H9 (cell line): ENCODE measurements around the gene HHIP. TPM values are rescaled to one million over a fixed set of nuclear protein-coding genes. Genes with fewer than 3 reads are reported as not detected.

Experiments used
- DNase-seq: peaks from one replicate; pipeline ENCODE4 v3.0.0-alpha.2; 2017
- H2AFZ ChIP-seq: one replicate; pipeline ENCODE4 v1.6.1; 2013; ENCODE audit warnings: mild to moderate bottlenecking, low read length, control low read depth, moderate library complexity
- H2AK5ac ChIP-seq: 2 replicates; pipeline ENCODE4 v1.6.1; 2013; ENCODE audit warnings: low read length, control low read depth, mixed read lengths; ENCODE audit not compliant: insufficient read length
- H2BK120ac ChIP-seq: one replicate; pipeline ENCODE4 v1.6.1; 2013; ENCODE audit warnings: low read depth, mild to moderate bottlenecking, low read length, control low read depth, inconsistent platforms; ENCODE audit not compliant: poor library complexity, severe bottlenecking
- H2BK12ac ChIP-seq: 2 replicates; pipeline ENCODE4 v1.6.1; 2013; ENCODE audit warnings: low read length, control low read depth, mixed read lengths, low read depth; ENCODE audit not compliant: insufficient read length
- H2BK15ac ChIP-seq: 2 replicates; pipeline ENCODE4 v1.6.1; 2013; ENCODE audit warnings: low read depth, low read length, control low read depth
- H2BK20ac ChIP-seq: one replicate; pipeline ENCODE4 v1.6.1; 2013; ENCODE audit warnings: low read depth, mild to moderate bottlenecking, low read length, control low read depth, inconsistent platforms; ENCODE audit not compliant: poor library complexity, severe bottlenecking
- H2BK5ac ChIP-seq: 2 replicates; pipeline ENCODE4 v1.6.1; 2013; ENCODE audit warnings: low read length, control low read depth, mixed read lengths; ENCODE audit not compliant: insufficient read length
- H3K14ac ChIP-seq: 2 replicates; pipeline ENCODE4 v1.6.1; 2013; ENCODE audit warnings: low read length, control low read depth; ENCODE audit not compliant: insufficient read depth
- H3K18ac ChIP-seq: 2 replicates; pipeline ENCODE4 v1.6.1; 2013; ENCODE audit warnings: low read depth, mild to moderate bottlenecking, mixed read lengths, low read length, control low read depth; ENCODE audit not compliant: insufficient read length
- H3K23ac ChIP-seq: 2 replicates; pipeline ENCODE4 v1.6.1; 2013; ENCODE audit warnings: low read length, control low read depth, mixed read lengths, low read depth; ENCODE audit not compliant: insufficient read length
- H3K23me2 ChIP-seq: 2 replicates; pipeline ENCODE4 v1.6.1; 2013; ENCODE audit warnings: low read depth, mild to moderate bottlenecking, mixed read lengths, low read length, control low read depth; ENCODE audit not compliant: insufficient read length, poor library complexity, severe bottlenecking
- H3K27ac ChIP-seq: 2 replicates; pipeline ENCODE4 v1.5.1; 2013; ENCODE audit warnings: low read length, control low read depth, mixed read lengths, low read depth; ENCODE audit not compliant: insufficient read length
- H3K27me3 ChIP-seq: 2 replicates; pipeline ENCODE4 v1.6.1; 2013; ENCODE audit warnings: low read length, control low read depth, inconsistent platforms; ENCODE audit not compliant: insufficient read depth
- H3K4ac ChIP-seq: 2 replicates; pipeline ENCODE4 v1.6.1; 2013; ENCODE audit warnings: low read depth, mild to moderate bottlenecking, control low read depth, inconsistent platforms, low read length, moderate library complexity
- H3K4me1 ChIP-seq: 2 replicates; pipeline ENCODE4 v1.6.1; 2013; ENCODE audit warnings: low read length, control low read depth, inconsistent platforms; ENCODE audit not compliant: insufficient read depth
- H3K4me2 ChIP-seq: 2 replicates; pipeline ENCODE4 v1.6.1; 2013; ENCODE audit warnings: low read length, control low read depth, mixed read lengths; ENCODE audit not compliant: insufficient read length, insufficient read depth
- H3K56ac ChIP-seq: 2 replicates; pipeline ENCODE4 v1.6.1; 2013; ENCODE audit warnings: low read depth, mild to moderate bottlenecking, mixed read lengths, low read length, control low read depth; ENCODE audit not compliant: insufficient read length
- H3K79me1 ChIP-seq: 2 replicates; pipeline ENCODE4 v1.6.1; 2013; ENCODE audit warnings: low read depth, mild to moderate bottlenecking, moderate library complexity, low read length, control low read depth, inconsistent platforms; ENCODE audit not compliant: insufficient read depth, poor library complexity, severe bottlenecking
- H3K79me2 ChIP-seq: 2 replicates; pipeline ENCODE4 v1.6.1; 2013; ENCODE audit warnings: low read length, control low read depth, inconsistent platforms; ENCODE audit not compliant: insufficient read depth
- H3K9ac ChIP-seq: 2 replicates; pipeline ENCODE4 v1.6.1; 2013; ENCODE audit warnings: low read length, control low read depth, mixed read lengths; ENCODE audit not compliant: insufficient read length; ENCODE audit errors: extremely low read depth
- H3K9me3 ChIP-seq: one replicate; pipeline ENCODE4 v1.6.1; 2013; ENCODE audit warnings: low read depth, low read length, inconsistent platforms; ENCODE audit not compliant: control insufficient read depth
- H3T11ph ChIP-seq: one replicate; pipeline ENCODE4 v1.6.1; 2013; ENCODE audit warnings: mild to moderate bottlenecking, low read length, control low read depth, inconsistent platforms
- H4K20me1 ChIP-seq: one replicate; pipeline ENCODE4 v1.6.1; 2013; ENCODE audit not compliant: control insufficient read depth, insufficient read length, insufficient read depth
- H4K5ac ChIP-seq: 2 replicates; pipeline ENCODE4 v1.6.1; 2013; ENCODE audit warnings: low read depth, mild to moderate bottlenecking, mixed read lengths, low read length, control low read depth; ENCODE audit not compliant: insufficient read length
- H4K8ac ChIP-seq: replicated peaks from 2 replicates; pipeline ENCODE4 v1.6.1; 2013; ENCODE audit warnings: low read length, control low read depth, mixed read lengths, low read depth; ENCODE audit not compliant: insufficient read length
- H4K91ac ChIP-seq: 2 replicates; pipeline ENCODE4 v1.6.1; 2013; ENCODE audit warnings: low read depth, mild to moderate bottlenecking, moderate library complexity, mixed read lengths, low read length, control low read depth; ENCODE audit not compliant: insufficient read length
- H3K27ac Mint-ChIP-seq, 3 experiments: 2 replicates in 2 of 3; 3 replicates in 1 of 3; pipeline ENCODE4 v1.8.0; 2020 to 2021; ENCODE audit warnings: mixed read lengths in 3 of 3, mild to moderate bottlenecking in 1 of 3, moderate library complexity in 1 of 3
- H3K27me3 Mint-ChIP-seq: 2 replicates; pipeline ENCODE4 v1.8.0; 2021; ENCODE audit warnings: low read depth, mild to moderate bottlenecking, moderate library complexity, mixed read lengths
- H3K36me3 Mint-ChIP-seq, 3 experiments: 2 replicates in 2 of 3; 3 replicates in 1 of 3; pipeline ENCODE4 v1.8.0; 2020 to 2021; ENCODE audit warnings: low read depth in 3 of 3, mixed read lengths in 3 of 3; ENCODE audit not compliant: insufficient read depth in 1 of 3
- H3K4me1 Mint-ChIP-seq, 2 experiments: 2 replicates each; pipeline ENCODE4 v1.8.0; 2020; ENCODE audit warnings: mixed read lengths in 2 of 2
- H3K4me3 Mint-ChIP-seq, 2 experiments: 2 replicates in 1 of 2; 3 replicates in 1 of 2; pipeline ENCODE4 v1.8.0; 2020 to 2021; ENCODE audit warnings: mild to moderate bottlenecking in 2 of 2, mixed read lengths in 2 of 2, moderate library complexity in 1 of 2
- H3K9me3 Mint-ChIP-seq, 2 experiments: 2 replicates in 1 of 2; 3 replicates in 1 of 2; pipeline ENCODE4 v1.8.0; 2020; ENCODE audit warnings: mild to moderate bottlenecking in 2 of 2, mixed read lengths in 2 of 2, moderate library complexity in 1 of 2
- WGBS: extraction: QIAGEN DNeasy Blood & Tissue Kit; methylation state at CpG from one replicate; pipeline ENCODE4 v1.1.7; 2013; ENCODE audit warnings: missing lambda C conversion rate, low lambda C conversion rate, mixed read lengths; ENCODE audit not compliant: insufficient read length; ENCODE audit errors: extremely low coverage; 5-methylcytosine and 5-hydroxymethylcytosine counted together
- total RNA-seq: library from RNA; stranded (reverse); gene quantifications from 2 replicates; pipeline ENCODE4 v1.2.1, GENCODE V29; 2021
- TF ChIP-seq, protein P1 (sequence below): fragments of 200-600 bp; sonication (generic); conservative IDR thresholded peaks from 3 replicates; pipeline ENCODE4 v1.8.0; 2021; ENCODE audit warnings: antibody characterized with exemption, mild to moderate bottlenecking

The HHIP gene
- total RNA-seq, 1 experiment from 2014 or later, result 3.8 TPM

DNA sequence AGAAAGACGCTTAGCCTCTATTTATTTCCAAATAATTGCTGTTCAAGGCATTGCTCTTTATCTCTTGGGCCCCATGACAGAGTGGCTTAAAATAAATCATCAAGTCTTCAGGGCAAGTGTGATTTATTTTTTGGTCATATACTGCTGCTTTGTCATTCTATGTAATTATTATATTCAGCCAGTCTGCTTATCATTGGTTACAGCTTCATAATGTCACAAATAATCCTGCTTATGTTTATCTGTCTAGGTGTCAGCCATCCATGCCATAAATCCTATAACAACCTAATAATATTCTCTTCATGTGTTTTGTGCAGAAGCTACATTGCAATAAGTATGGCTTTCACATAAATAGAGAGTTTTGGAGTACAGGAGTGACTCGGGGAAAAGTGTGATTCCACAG is 41.0 kb downstream of the HHIP start:
- H3K4me1 ChIP-seq, result peaks cover 6% of the 10 kb centered on the region; the same call in 1 of the 2 replicates
- H4K91ac ChIP-seq, result no peak overlapping the region
- Mint-ChIP-seq H3K36me3 (no peaks in the 10 kb centered on the region), H3K4me1 (peaks cover 15 to 20% of the 10 kb centered on the region in 2 experiments), H3K9me3 (no peaks in the 10 kb centered on the region), H3K27me3 (no peaks in the 10 kb centered on the region), H3K27ac (no peak overlapping the region), H3K4me3 (no peak overlapping the region)
- no peak overlapping the region for H2BK20ac ChIP-seq
- H3K4ac ChIP-seq, result no peak overlapping the region
- no peak overlapping the region for H3K14ac ChIP-seq
- no peak overlapping the region for H2AK5ac ChIP-seq
- no peaks in the 10 kb centered on the region for H3K9me3 ChIP-seq
- no CpG with 5 or more reads among the region's 2 CpGs for WGBS
- H2AFZ ChIP-seq, result no peak overlapping the region
- H3K79me1 ChIP-seq, result no peaks in the 10 kb centered on the region
- H2BK12ac ChIP-seq, result no peak overlapping the region
- H4K5ac ChIP-seq, result no peak overlapping the region
- no peak overlapping the region for H4K8ac ChIP-seq
- H2BK15ac ChIP-seq, result no peak overlapping the region
- H4K20me1 ChIP-seq, result no peaks in the 10 kb centered on the region
- no peak overlapping the region for H3K56ac ChIP-seq
- H3K23ac ChIP-seq, result no peak overlapping the region
- H2BK5ac ChIP-seq, result no peak overlapping the region
- H3K18ac ChIP-seq, result no peak overlapping the region
- DNase-seq, result no peak
- no peaks in the 10 kb centered on the region for H3K23me2 ChIP-seq
- no peaks in the 10 kb centered on the region for H3K27me3 ChIP-seq
- TF ChIP-seq, protein P1, sequence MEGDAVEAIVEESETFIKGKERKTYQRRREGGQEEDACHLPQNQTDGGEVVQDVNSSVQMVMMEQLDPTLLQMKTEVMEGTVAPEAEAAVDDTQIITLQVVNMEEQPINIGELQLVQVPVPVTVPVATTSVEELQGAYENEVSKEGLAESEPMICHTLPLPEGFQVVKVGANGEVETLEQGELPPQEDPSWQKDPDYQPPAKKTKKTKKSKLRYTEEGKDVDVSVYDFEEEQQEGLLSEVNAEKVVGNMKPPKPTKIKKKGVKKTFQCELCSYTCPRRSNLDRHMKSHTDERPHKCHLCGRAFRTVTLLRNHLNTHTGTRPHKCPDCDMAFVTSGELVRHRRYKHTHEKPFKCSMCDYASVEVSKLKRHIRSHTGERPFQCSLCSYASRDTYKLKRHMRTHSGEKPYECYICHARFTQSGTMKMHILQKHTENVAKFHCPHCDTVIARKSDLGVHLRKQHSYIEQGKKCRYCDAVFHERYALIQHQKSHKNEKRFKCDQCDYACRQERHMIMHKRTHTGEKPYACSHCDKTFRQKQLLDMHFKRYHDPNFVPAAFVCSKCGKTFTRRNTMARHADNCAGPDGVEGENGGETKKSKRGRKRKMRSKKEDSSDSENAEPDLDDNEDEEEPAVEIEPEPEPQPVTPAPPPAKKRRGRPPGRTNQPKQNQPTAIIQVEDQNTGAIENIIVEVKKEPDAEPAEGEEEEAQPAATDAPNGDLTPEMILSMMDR, result no peak
- H3K27ac ChIP-seq, result no peak overlapping the region
- no peak overlapping the region for H2BK120ac ChIP-seq
- H3K79me2 ChIP-seq, result no peaks in the 10 kb centered on the region
- H3T11ph ChIP-seq, result no peak overlapping the region
- H3K4me2 ChIP-seq, result no peak overlapping the region
- H3K9ac ChIP-seq, result no peak overlapping the region
